ENCODE data around the gene AP3S1. TPM values are rescaled to one million over a fixed set of nuclear protein-coding genes. Genes with fewer than 3 reads are reported as not detected.

Gene AP3S1
- total RNA-seq, 2 experiments from 2014 or later, result 33.2 to 33.6 TPM

- Mint-ChIP-seq H3K4me1 (ENCODE audit: low read depth) (peaks cover 4% of the 10 kb centered on the region), H3K27me3 (peaks cover 39% of the 10 kb centered on the region), H3K9me3 (no peaks in the 10 kb centered on the region), H3K27ac (no peak overlapping the region), H3K36me3 (ENCODE audit: low read depth) (no peaks in the 10 kb centered on the region), H3K4me3 (no peak overlapping the region)
- ChIA-PET POLR2A (no interaction called here), CTCF (no interaction called here)
- Histone ChIP-seq H3K4me1 (ENCODE audit: insufficient read depth, low read length) (no peaks in the 10 kb centered on the region), H3K27me3 (ENCODE audit: control insufficient read depth in 1 of 2, insufficient read depth in 2 of 2, low read length in 2 of 2) (peaks cover 10 to 23% of the 10 kb centered on the region in 2 experiments), H3K27ac (ENCODE audit: low read depth in 1 of 2, low read length in 2 of 2) (no peak overlapping the region), H3K36me3 (ENCODE audit: insufficient read depth, low read length) (no peaks in the 10 kb centered on the region), H3K4me3 (ENCODE audit: low read length) (no peak overlapping the region), H3K9me3 (ENCODE audit: control insufficient read depth in 1 of 2, insufficient read depth in 1 of 2, low read length in 2 of 2) (no peaks in the 10 kb centered on the region)
- ATAC-seq (ENCODE audit: poor library complexity), result no peak
- TF ChIP-seq CTCF (IDR thresholded peaks at IDR 0.05), result no peak
- intact Hi-C loops (cut with DNase I, micrococcal nuclease), result no loop called here
- DNase-seq, result no peak
Observed at GRCh38 chr5:115809946-115810345, 31.8 kb upstream of the AP3S1 start.

GRCh38 chr5:115810761-115811160, 31.0 kb upstream of the AP3S1 start:
- Mint-ChIP-seq H3K9me3 (no peaks in the 10 kb centered on the region), H3K27me3 (peaks cover 45% of the 10 kb centered on the region), H3K36me3 (ENCODE audit: low read depth) (no peaks in the 10 kb centered on the region), H3K4me1 (ENCODE audit: low read depth) (peaks cover 10% of the 10 kb centered on the region), H3K4me3 (no peak overlapping the region), H3K27ac (no peak overlapping the region)
- ChIA-PET POLR2A (no interaction called here), CTCF (no interaction called here)
- Histone ChIP-seq H3K27ac (ENCODE audit: low read depth in 1 of 2, low read length in 2 of 2) (no peak overlapping the region), H3K4me3 (ENCODE audit: low read length) (no peak overlapping the region), H3K27me3 (ENCODE audit: control insufficient read depth in 1 of 2, insufficient read depth in 2 of 2, low read length in 2 of 2) (peaks cover 19 to 31% of the 10 kb centered on the region in 2 experiments), H3K4me1 (ENCODE audit: insufficient read depth, low read length) (peaks cover 4% of the 10 kb centered on the region), H3K36me3 (ENCODE audit: insufficient read depth, low read length) (no peaks in the 10 kb centered on the region), H3K9me3 (ENCODE audit: control insufficient read depth in 1 of 2, insufficient read depth in 1 of 2, low read length in 2 of 2) (no peaks in the 10 kb centered on the region)
- no peak for DNase-seq
- no peak for ATAC-seq (ENCODE audit: poor library complexity)
- TF ChIP-seq CTCF (IDR thresholded peaks at IDR 0.05), result no peak
- intact Hi-C loops (cut with DNase I, micrococcal nuclease), result no loop called here

- no peaks in the 10 kb centered on the region for H3K36me3 Mint-ChIP-seq (ENCODE audit: low read depth)
- DNase-seq (no peak), ATAC-seq (ENCODE audit: poor library complexity) (no peak)
- no peak overlapping the region for H3K27ac ChIP-seq (ENCODE audit: low read depth in 1 of 2, low read length in 2 of 2)
- H3K4me1 Mint-ChIP-seq (ENCODE audit: low read depth), result peaks cover 10% of the 10 kb centered on the region
- intact Hi-C loops (cut with DNase I, micrococcal nuclease), result no loop called here
- H3K36me3 ChIP-seq (ENCODE audit: insufficient read depth, low read length), result no peaks in the 10 kb centered on the region
- no peak overlapping the region for H3K4me3 Mint-ChIP-seq
- no peak for TF ChIP-seq CTCF (IDR thresholded peaks at IDR 0.05)
- H3K4me1 ChIP-seq (ENCODE audit: insufficient read depth, low read length), result peaks cover 11% of the 10 kb centered on the region
- no peak overlapping the region for H3K4me3 ChIP-seq (ENCODE audit: low read length)
- ChIA-PET CTCF (no interaction called here), POLR2A (no interaction called here)
- H3K27me3 ChIP-seq (ENCODE audit: control insufficient read depth in 1 of 2, insufficient read depth in 2 of 2, low read length in 2 of 2), result peaks cover 24 to 37% of the 10 kb centered on the region in 2 experiments
- H3K27ac Mint-ChIP-seq, result no peak overlapping the region
- H3K9me3 ChIP-seq (ENCODE audit: control insufficient read depth in 1 of 2, insufficient read depth in 1 of 2, low read length in 2 of 2), result peaks cover 0 to 4% of the 10 kb centered on the region in 2 experiments
- H3K27me3 Mint-ChIP-seq, result peaks cover 49% of the 10 kb centered on the region
- H3K9me3 Mint-ChIP-seq, result no peaks in the 10 kb centered on the region
Observed at GRCh38 chr5:115811406-115811805, 30.3 kb upstream of the AP3S1 start.

All from CD4-positive, alpha-beta T cell (primary cell).